Left renal cortex interstitium (tissue), 4 donors: ENCODE measurements around the gene FOXN1. TPM values are rescaled to one million over a fixed set of nuclear protein-coding genes. Genes with fewer than 3 reads are reported as not detected.
A peak's percentile ranks its signal among the peaks of the same experiment; 100 is the strongest.

Source experiments
- DNase-seq, 4 donors: peaks; one replicate each; pipeline ENCODE4 v3.0.0-alpha.2; 2013; ENCODE audit warnings: low read depth in 4 of 4, low spot score in 2 of 4, missing footprints in 1 of 4
- polyA plus RNA-seq, 4 donors: library from polyadenylated mRNA; unstranded; fragments of 120-200 nt; gene quantifications; one replicate each; pipeline ENCODE4 v1.2.1, GENCODE V29; 2013; ENCODE audit not compliant: insufficient read length in 4 of 4

FOXN1 gene
- polyA plus RNA-seq, 4 donors: 0.33 to 0.81 (median 0.56) TPM

- no peak for DNase-seq
These were observed 17.7 kb downstream of the FOXN1 start for GRCh38 chr17:28523876-28524275.

- DNase-seq: peak in 2 of 4 donors; percentile 41 to 59
These were observed 18.6 kb downstream of the FOXN1 start for GRCh38 chr17:28524476-28525424.

- DNase-seq: no peak
These were observed 20.2 kb downstream of the FOXN1 start for GRCh38 chr17:28526381-28526780.

GRCh38 chr17:28527181-28527681 lies 21.1 kb downstream of the FOXN1 start:
- DNase-seq: no peak

- no peak for DNase-seq
These were observed 21.7 kb downstream of the FOXN1 start for GRCh38 chr17:28527859-28528258.

GRCh38 chr17:28528327-28529012 lies 22.3 kb downstream of the FOXN1 start:
- no peak for DNase-seq

GRCh38 chr17:28529013-28529400 lies 22.9 kb downstream of the FOXN1 start:
- DNase-seq: no peak

GRCh38 chr17:28530250-28530649 lies 24.1 kb downstream of the FOXN1 start:
- DNase-seq: no peak

GRCh38 chr17:28530926-28531325 lies 24.8 kb downstream of the FOXN1 start:
- no peak for DNase-seq

GRCh38 chr17:28532050-28532960 lies 26.2 kb downstream of the FOXN1 start:
- DNase-seq: no peak

GRCh38 chr17:28533091-28533807 lies 27.1 kb downstream of the FOXN1 start:
- DNase-seq: no peak

GRCh38 chr17:28534740-28535375 lies 28.7 kb downstream of the FOXN1 start:
- no peak for DNase-seq

- DNase-seq: no peak
These were observed 30.5 kb downstream of the FOXN1 start for GRCh38 chr17:28536532-28537218.

- no peak for DNase-seq
These were observed 31.1 kb downstream of the FOXN1 start for GRCh38 chr17:28537219-28537610.

GRCh38 chr17:28538296-28538895 lies 32.2 kb downstream of the FOXN1 start:
- DNase-seq: no peak

GRCh38 chr17:28540231-28540630 lies 34.1 kb downstream of the FOXN1 start:
- no peak for DNase-seq

GRCh38 chr17:28541439-28541838 lies 35.3 kb downstream of the FOXN1 start:
- DNase-seq: no peak

GRCh38 chr17:28544402-28545140 lies 38.4 kb downstream of the FOXN1 start:
- no peak for DNase-seq
